NB4 (cell line): ENCODE results near the gene CDC42EP1.
"Not testable (repeated sequence)": the region's sequence is repeated elsewhere in the genome, so short reads cannot be mapped to it uniquely, and the experiment has no call there.

Experiments
- DNase-seq: peaks from one replicate; pipeline ENCODE4 v3.0.0; 2010; ENCODE audit warnings: low read depth
- H3K4me3 ChIP-seq: one replicate; pipeline ENCODE4 v1.5.1; 2011; ENCODE audit warnings: mild to moderate bottlenecking, low read depth, low read length, moderate library complexity
- MAX ChIP-seq: IDR thresholded peaks from 2 replicates; pipeline ENCODE4 v1.6.1; 2011; ENCODE audit warnings: low read depth, low read length
- MYC ChIP-seq: IDR thresholded peaks from 2 replicates; pipeline ENCODE4 v1.6.1; 2011; ENCODE audit warnings: low read depth, low read length
- POLR2A ChIP-seq: IDR thresholded peaks from 2 replicates; pipeline ENCODE4 v1.6.1; 2011; ENCODE audit warnings: mild to moderate bottlenecking; ENCODE audit not compliant: insufficient read length; ENCODE audit errors: extremely low read depth
- TF ChIP-seq, protein P1 (sequence below): IDR thresholded peaks from one replicate; pipeline ENCODE4 v1.5.1; 2012; ENCODE audit warnings: low read depth, low read length

Gene CDC42EP1

GRCh38 chr22:37609240-37610152 is 49.2 kb downstream of the CDC42EP1 start:
- peak overlapping the region; percentile 98 for H3K4me3 ChIP-seq
- peak; percentile 80 for DNase-seq
- TF ChIP-seq MAX: 0 out of 2 replicates have a peak, but pooled peaks have one; percentile 13
- TF ChIP-seq POLR2A: no peak
- peak; percentile 35; the same call in 1 of the 2 replicates for TF ChIP-seq MYC
- TF ChIP-seq, protein P1, sequence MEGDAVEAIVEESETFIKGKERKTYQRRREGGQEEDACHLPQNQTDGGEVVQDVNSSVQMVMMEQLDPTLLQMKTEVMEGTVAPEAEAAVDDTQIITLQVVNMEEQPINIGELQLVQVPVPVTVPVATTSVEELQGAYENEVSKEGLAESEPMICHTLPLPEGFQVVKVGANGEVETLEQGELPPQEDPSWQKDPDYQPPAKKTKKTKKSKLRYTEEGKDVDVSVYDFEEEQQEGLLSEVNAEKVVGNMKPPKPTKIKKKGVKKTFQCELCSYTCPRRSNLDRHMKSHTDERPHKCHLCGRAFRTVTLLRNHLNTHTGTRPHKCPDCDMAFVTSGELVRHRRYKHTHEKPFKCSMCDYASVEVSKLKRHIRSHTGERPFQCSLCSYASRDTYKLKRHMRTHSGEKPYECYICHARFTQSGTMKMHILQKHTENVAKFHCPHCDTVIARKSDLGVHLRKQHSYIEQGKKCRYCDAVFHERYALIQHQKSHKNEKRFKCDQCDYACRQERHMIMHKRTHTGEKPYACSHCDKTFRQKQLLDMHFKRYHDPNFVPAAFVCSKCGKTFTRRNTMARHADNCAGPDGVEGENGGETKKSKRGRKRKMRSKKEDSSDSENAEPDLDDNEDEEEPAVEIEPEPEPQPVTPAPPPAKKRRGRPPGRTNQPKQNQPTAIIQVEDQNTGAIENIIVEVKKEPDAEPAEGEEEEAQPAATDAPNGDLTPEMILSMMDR: no peak

GRCh38 chr22:37610153-37610475 is 49.8 kb downstream of the CDC42EP1 start:
- DNase-seq: not testable (repeated sequence)
- peak overlapping the region; percentile 98 for H3K4me3 ChIP-seq

DNA sequence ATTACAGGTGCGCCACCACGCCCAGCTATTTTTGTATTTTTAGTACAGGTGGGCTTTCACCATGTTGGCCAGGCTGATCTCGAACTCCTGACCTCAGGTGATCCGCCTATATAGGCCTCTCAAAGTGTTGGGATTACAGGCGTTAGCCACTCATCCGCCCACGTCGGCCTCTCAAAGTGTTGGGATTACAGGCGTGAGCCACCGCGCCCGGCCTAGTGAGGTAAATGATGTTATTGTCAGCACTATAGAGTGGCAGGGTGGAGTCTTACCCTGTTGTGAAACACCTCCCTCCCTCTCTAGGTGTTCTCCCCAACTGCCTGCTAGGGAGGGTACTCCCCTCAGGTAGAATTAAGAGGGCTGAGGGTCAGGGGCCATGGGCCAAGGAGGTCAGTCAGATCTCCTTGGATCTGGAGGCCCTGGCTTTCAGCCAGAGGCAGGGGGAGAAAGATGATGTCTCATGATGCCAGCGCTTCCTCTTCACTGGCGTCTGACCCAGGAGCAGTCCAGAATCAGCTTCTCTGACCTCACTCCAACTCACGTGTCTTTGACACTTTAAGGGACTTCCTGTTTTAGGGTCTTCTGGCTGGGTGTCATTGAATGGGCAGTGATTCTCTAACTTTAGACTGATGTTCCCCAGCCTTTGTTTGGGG is 50.3 kb downstream of the CDC42EP1 start:
- peak overlapping the region; percentile 98 for H3K4me3 ChIP-seq
- DNase-seq: peak; percentile 52
- TF ChIP-seq, protein P1: no peak
- TF ChIP-seq MAX: no peak
- TF ChIP-seq MYC: no peak
- TF ChIP-seq POLR2A: no peak

- TF ChIP-seq POLR2A (no peak), MAX (no peak), MYC (no peak)
- TF ChIP-seq, protein P1: no peak
- no peak overlapping the region for H3K4me3 ChIP-seq
- DNase-seq: no peak
Observed at GRCh38 chr22:37611207-37611606, 50.9 kb downstream of the CDC42EP1 start.

DNA sequence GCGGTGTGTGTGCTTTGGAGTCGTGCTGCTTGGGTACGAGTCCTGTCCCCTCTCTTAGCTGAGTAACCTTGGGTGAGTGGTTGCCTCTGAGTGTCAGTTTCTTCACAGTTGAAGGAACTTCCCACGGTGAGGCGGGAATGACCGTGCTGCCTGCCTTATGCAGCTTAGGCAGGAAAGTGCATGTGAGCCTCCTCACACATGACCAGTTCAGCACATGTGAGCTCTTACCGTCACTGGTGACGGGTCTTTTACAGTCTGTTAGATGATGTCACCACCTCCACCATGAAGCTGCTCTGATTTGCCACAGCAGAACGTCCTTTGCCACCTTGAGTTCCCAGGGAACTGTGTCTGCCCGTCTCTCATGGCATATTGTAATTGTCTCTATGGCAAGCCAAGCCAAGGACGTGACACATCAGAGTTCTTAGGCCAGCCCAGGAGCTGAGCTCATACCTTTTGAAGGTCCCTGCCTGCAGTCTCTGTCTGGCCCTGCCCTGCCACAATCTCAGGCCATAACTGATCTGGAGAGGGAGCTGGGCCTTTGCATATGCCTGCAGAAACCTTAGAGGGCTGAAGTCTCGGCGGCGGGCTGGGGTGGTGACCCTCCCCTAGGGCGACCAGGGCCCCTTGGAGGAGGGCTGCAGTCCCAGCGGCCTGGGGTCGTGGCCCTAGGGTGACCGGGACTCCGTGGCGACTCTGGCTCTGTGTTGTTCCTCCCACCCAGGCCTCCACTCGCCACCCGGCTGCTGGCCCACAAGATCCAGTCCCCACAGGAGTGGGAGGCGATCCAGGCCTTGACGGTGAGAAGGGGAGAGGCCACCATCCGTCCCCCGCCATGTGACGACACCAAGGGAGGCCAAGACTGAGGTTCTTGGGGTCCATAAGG is 56.2 kb downstream of the CDC42EP1 start:
- no peak overlapping the region for H3K4me3 ChIP-seq
- TF ChIP-seq, protein P1: no peak
- TF ChIP-seq MYC (no peak), POLR2A (no peak), MAX (no peak)
- no peak for DNase-seq
